HG03135 (cell line): ENCODE measurements around the gene PXN.
"Not testable (repeated sequence)": the region's sequence is repeated elsewhere in the genome, so short reads cannot be mapped to it uniquely, and the experiment has no call there.

Source experiments
- ATAC-seq: cut with Tn5 transposase; IDR thresholded peaks from one replicate; pipeline ENCODE4 v1.9.1; 2021; ENCODE audit warnings: mild to moderate bottlenecking, moderate library complexity; ENCODE audit not compliant: unreplicated experiment

PXN gene

DNA sequence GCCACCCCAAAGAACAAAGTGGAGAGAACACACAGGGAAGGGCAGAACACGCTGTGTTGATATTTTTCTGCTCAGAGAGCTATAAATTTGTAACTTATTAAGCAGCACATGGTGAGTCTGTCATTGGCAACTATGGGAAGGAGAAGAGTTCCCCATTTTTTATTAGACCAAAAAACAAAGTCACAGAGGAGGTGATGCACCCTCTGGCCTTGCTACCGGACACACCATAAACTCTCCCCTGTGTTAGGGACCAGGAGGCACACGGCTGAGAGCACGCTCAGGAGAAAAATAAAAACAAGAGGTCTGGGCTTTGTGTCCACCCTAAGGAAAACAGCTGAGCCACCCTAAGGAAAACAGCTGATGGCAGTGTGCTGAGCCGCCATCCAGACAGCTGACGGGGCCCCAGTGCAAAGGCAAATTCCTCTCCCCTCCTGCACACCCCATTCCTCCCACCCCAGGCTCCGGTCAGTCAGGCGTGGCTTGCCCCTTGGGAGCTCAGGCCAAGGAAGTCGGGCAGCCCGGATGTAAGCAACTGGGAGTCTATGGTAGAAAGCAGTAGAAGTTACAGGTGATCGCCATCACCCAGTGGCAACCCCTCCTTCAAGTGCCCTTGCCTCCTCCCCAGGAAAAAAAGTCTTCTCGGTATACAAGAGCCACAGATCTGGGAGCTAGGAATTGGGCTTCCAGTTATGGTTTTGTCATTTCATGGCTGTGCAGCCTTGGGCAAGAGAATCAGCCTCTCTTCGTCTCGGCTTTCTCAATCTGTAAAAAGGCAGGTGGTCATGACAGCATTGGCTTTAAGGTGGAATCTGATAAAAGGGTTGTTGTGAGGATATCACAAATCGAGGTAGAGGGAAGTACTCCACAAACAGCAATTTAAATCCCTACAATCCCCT is 2.4 kb downstream of the PXN start:
- ATAC-seq: no peak

DNA sequence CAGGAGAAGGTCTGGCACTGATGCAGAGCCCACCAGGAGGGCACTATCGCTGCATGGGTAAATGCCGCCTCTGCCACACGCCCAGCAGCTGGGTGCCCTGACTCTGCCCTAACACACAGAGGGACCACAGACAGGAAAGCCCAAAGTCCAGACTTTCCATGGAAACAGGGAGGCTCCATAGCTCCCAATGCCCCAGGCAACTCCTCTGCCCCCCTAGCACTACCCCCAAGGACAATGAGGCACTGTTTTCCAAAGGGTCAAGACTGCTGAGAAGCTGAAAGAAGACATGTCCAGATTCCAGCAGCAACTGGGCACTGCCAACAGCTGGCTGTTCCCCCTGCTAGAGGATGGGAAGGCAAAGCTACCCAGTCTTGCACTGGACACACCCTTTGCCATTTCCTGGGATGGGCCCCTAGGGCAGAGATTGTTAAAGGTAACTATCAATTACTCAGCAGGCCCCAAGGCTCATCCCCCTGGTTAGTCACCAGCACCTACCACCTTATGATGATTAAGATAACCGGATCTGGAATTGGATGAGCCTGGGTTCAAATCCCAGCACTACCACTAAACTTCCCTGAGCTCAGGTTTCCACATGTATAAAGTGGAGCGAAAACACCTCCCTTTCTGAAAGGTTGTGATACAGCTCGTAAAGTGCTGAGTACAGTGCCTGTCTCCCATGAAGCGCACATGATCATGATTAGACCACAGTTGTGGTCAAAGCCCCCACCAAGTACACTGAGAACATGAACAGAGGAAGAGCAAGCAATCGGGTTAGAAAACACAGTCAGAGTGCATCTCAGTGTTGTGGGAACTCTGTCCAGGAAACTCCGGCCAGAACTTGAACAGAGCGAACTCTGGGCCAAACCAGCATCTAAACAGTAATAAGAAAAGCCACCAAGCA is 3.3 kb downstream of the PXN start:
- ATAC-seq: no peak

DNA sequence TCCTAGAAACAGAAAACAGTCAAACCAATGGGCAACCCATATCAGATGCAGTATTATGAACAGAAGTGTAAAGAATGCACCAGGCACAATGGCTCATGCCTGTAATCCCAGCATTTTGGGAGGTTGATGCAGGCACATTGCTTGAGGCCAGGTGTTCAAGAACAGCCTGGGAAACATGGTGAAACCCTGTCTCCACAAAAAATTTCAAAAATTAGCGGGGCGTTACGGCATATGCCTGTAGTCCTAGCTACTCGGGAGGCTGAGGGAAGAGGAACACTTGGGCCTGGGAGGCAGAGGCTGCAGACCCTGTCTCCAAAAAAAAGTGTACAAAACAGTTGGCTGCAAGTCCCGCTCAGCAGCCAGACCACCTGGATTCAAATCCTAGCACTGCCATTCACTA is 4.9 kb downstream of the PXN start:
- no peak for ATAC-seq

- ATAC-seq: no peak
Measured at GRCh38 chr12:120259418-120260202, 5.9 kb downstream of the PXN start.

DNA sequence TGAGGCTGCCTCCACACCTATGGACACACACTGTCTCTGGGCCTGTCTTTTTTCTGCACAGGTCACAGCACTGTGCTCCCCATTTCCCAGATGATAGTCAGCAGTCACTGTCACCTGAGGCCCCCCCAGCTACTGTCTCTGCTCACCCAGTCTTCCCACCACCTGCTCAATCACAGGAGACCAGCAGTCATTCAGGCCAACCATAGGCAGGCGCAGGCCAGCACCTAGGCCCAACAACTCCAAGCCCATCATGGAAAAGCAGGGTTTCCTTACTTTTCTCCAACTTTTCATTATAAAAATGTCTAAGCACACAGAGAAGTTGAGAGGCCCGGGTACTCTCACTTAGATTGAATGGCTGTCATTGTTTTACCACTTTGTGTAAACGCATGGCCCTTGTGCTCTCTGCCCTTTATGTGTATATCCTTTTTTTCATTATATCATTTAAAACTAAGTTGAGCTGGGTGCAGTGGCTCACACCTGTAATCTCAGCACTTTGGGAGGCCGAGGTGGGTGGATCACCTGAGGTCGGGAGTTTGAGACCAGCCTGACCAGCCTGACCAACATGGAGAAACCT is 7.1 kb downstream of the PXN start:
- ATAC-seq: no peak

- ATAC-seq: no peak
Measured at GRCh38 chr12:120257041-120257821, 8.3 kb downstream of the PXN start.

DNA sequence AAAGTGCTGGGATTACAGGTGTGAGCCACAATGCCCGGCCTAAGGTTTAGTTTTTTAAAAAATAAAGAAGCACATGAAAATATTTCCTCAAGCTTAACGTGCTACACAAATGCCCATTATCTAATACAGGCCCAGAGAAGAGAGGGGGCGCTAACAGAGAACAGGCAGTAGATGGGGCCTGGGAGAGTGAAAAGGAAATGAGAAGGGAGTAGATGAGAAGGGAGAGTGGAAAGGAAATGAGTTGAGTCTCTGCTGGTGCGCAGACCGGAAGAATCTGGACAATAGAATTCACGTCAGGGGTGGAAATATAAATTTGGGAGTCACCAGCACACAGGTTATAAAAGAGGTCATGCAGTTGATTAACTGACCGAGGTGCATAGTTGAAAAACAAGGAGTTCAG is 10.7 kb downstream of the PXN start:
- ATAC-seq: no peak

- not testable (repeated sequence) for ATAC-seq
Measured at GRCh38 chr12:120253313-120253712, 12.2 kb downstream of the PXN start.

DNA sequence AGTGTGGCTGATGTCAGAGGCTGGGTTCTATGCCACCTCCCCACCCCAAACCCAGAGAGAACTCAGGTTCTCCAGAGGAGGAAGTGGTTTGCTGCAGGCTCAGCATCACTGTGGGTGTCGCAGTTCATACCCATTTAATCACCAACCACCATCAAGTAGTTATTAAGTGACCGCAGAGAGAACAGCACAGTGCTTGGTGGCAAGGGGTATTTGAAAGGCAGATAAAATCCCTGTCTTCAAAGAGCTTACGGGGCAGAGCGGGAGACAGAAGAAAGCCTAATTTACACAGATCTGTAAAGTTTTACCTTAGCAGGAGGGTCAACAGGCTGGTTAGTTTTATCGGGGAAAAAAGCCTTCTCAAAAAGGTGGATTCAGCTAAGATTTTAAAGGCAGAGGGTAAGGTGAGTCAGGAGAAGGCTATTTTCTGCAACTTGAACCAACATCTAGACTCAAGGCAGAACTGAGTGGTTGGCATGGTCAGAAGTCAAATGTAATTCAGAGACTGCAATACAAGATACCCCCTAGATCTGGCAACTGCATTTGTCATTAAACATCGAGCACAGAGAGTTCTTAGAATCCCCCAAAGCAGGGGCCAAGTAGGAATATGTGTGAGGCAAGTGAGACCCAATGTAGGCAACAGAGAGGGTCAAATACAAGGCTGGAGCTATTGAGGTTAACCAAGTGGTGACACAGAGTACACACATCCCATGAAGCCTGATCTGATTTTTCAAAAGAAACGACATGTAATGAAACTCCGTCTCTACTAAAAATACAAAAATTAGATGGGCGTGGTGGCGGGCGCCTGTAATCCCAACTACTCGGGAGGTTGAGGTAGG is 13.2 kb downstream of the PXN start:
- ATAC-seq: no peak

DNA sequence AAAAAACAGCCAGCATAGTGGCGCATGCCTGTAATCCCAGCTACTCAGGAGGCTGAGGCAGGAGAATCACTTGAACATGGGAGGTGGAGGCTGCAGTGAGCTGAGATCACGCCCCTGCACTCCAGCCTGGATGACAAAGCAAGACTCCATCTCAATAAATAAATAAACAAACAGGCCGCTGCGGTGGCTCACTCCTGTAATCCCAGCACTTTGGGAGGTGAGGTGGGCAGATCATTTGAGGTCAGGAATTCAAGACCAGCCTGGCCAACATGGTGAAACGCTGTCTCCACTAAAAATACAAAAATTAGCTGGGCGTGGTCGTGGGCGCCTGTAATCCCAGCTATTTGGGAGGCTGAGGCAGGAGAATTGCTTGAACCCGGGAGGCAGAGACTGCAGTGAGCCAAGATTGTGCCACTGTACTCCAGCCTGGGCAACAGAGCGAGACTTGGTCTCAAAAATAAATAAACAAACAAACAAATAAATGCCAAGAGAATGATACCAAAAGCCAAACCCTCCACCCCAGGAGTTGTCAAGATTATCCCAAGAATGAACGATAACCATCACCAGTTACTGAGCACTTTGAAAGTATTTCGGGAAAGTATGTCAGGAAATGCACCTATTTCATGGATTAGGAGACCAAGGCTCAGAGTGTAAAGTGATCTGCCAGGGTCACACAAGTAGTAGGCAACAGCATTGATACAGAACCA is 14.0 kb downstream of the PXN start:
- ATAC-seq: not testable (repeated sequence)

- no peak for ATAC-seq
Measured at GRCh38 chr12:120249875-120250795, 15.4 kb downstream of the PXN start.

GRCh38 chr12:120249266-120249874 is 16.2 kb downstream of the PXN start:
- ATAC-seq: no peak

DNA sequence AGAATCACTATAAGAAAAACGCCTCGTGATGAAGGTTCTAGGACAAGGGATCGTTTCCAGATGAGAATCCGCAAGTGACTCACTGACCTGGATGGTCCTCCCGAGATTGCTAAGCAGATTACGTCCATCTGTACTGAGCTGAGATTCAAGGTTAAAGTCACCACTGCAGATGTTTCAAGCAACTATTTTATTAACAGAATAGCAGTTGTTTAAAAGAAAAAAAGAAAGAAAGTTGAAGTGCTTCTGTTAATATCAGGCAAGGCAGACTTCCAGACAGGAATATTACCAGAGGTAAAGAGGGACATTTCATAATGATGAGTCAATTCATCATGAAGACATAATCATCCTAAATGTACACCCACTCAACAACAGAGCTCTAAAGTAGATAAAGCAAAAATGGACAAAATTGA is 17.9 kb downstream of the PXN start:
- ATAC-seq: no peak

- ATAC-seq: no peak
Measured at GRCh38 chr12:120247183-120247582, 18.3 kb downstream of the PXN start.

GRCh38 chr12:120246705-120247104 is 18.8 kb downstream of the PXN start:
- ATAC-seq: not testable (repeated sequence)

- ATAC-seq: no peak
Measured at GRCh38 chr12:120242971-120243699, 22.4 kb downstream of the PXN start.
